NCI-H1105 treated with DMSO at 0.1 percent for 48 hours (cell line): ENCODE data around the gene ATRNL1.

Experiments
- DNase-seq: peaks from one replicate; lab custom pipeline; 2025; lab: John Stamatoyannopoulos, UW

Gene ATRNL1

DNA sequence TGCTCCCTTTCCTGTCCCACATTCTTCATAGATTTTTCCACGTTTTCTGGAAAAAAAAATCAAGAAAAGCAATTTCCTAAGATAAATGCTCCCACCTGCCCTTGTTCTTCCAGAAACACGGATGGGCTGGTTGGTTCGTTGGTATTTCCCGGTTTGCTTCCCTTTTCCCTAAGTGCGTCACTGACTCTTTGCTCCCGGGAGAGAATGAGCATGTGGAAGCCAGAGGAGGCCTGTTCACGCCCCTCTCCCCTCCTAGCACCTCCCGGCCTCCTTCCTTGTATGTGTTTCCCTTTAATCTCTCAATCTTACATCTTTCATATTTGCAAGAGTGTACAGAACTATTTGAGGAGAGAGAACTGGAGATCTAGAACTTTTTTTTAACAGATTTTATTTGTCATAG is 737.9 kb downstream of the ATRNL1 start:
- no peak for DNase-seq

GRCh38 chr10:115833119-115833518 is 740.0 kb downstream of the ATRNL1 start:
- DNase-seq, result no peak

DNA sequence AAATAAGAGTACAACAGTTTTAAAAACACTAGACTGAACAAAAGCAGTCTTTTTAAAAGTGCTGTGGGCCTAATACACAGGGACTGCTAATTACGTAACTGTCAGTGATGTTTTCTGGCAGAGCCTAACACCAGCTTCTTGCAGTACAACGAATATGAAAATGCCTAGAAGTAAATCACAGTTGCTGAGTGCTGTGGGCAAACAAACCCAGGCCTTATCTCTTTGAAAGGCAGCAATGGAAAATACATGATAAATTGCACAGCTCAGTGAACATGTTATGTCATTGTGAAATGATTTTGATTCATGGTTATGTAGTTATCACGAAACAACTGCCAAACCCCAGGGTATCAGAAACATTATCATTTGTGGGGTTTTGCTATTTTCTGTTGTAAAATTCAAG is 751.4 kb downstream of the ATRNL1 start:
- peak; percentile 1 for DNase-seq

- DNase-seq, result no peak
Measured at GRCh38 chr10:115845921-115846320, 752.8 kb downstream of the ATRNL1 start.

DNA sequence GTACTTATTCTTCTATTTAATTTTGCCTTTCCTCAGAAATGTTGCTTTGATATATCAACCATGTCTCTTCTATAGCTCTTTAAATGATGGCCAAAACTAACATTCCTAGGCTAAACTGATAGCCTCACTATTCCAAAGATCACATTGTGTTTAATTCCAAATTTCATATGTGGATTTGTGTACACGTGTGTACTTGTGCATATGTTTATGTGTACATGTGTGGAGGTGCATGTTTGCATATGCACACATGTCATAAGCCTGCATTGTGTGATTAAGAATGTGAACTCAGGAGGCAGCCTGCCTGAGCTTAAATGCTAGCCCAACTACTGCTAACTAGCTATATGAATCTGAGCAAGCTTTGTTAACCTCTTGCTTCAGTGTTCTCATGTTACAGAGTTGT is 753.4 kb downstream of the ATRNL1 start:
- no peak for DNase-seq

- DNase-seq, result peak; percentile 70
Measured at GRCh38 chr10:115849197-115849596, 756.0 kb downstream of the ATRNL1 start.

- DNase-seq, result no peak
Measured at GRCh38 chr10:115850666-115851065, 757.5 kb downstream of the ATRNL1 start.

DNA sequence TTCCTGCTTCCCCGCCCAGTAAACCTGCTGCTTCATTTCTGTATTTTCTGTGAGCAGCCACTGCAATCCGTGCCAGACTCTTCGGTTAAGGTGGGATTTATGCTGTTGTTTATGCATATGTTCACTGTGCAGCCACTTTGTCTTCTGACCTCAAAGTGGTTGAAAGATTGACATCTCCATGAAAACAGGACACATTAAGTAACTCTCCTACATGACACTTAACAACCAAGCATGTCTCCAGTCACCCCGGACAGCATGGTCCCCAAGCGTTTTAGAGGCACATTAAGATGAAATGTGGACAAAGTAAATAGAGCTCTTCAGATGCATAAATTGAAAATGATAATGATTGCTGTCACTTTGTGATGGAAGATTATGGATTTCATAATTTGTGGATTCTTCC is 758.5 kb downstream of the ATRNL1 start:
- DNase-seq, result no peak

GRCh38 chr10:115854740-115855435 is 761.7 kb downstream of the ATRNL1 start:
- no peak for DNase-seq

DNA sequence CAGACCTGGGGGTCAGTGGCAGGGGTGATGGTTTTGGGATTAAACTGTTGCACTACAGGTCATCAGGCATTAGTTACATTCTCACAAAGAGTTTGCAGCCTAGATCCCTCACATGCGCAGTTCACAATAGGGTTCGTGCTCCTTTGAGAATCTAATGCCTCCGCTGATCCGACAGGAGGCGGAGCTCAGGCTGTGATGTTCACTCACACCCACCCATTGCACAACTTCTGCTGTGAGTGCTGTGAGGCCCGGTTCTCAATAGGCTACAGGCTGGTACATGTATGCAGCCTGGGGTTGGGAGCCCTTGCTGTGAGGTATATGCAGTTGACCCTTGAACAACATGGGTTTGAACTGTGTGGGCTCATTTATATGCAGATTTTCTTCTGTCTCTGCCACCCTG is 763.4 kb downstream of the ATRNL1 start:
- DNase-seq, result no peak

- no peak for DNase-seq
Measured at GRCh38 chr10:115857856-115858255, 764.7 kb downstream of the ATRNL1 start.

DNA sequence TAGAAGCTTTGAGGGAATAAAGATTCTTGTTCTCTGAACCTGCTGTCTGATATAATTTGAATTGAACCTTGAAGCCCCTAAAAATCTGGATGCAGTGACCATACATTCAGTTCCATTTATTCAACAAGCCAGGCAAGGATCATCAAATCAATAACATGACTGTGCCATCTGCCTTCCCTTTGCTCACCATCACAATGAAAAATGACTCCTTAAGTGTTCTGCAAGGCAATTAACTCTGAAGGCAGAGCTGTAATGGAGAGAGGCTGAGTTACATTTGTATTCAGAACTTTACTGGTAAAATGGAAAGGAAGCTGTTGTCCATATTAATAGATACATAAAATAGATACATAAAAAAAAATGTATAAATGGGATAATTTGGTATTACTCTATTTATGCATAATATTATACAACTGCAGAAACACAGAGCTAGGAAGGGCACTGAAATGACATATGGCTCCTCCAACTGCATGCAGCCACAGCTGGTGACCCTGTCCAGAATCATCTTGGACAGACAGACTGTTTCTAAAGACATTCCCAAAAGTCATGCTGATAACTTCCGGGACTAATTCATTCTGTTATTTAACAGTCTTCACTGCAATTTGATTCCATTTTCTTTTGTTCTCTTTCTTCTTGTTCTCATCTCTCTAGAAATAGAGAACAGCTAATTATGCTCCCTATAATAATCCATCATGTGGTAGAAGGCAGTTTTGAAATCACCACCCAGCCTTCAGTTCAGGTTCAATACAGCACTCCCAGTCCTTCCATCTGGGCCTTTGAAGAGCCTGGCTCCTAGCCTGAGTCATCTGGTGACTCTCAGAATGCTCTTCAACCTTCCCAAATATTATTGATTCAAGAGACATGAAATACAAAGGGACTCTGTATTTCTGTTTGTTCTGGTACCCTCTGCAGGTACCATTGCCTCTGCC is 767.3 kb downstream of the ATRNL1 start:
- DNase-seq, result peak; percentile 42

DNA sequence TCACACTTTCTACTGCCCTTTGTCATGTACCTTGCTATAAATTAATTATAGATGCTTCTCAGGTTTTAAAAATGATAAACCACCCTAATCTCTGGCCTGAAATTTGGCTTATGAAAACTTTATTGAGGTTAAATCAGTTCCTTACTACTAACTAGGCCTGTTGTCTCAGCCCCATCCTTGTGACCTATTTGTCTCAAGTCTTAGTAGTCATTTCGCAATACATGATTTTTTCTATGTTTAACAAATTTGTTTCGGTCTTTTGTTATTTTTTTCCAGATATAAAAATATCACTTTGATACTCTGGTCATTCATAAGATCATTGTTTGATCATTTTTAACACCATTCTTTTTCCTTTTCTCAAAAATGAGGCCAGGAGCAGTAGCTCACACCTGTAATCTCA is 768.3 kb downstream of the ATRNL1 start:
- DNase-seq, result no peak

GRCh38 chr10:115861864-115862263 is 768.7 kb downstream of the ATRNL1 start:
- no peak for DNase-seq

GRCh38 chr10:115866174-115866573 is 773.0 kb downstream of the ATRNL1 start:
- no peak for DNase-seq

DNA sequence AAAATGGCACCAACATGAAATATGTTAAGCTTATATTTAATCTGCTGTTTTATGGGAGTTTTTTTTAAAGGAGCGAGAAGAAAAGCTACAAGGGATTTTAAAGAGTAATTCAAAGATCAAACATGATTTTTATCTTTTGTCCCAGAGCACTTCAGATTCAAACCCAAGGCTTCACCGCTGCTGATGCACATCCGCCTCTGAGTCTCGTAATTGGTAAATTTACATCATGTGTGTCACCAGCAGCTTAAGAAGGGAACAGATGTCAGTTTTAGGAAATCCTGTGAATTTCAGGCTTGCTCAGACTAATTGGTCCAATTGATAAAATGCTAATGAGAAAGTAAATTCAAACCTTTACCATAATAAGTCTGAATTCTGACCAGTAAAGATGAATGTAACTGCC is 773.5 kb downstream of the ATRNL1 start:
- no peak for DNase-seq

- no peak for DNase-seq
Measured at GRCh38 chr10:115867305-115867704, 774.1 kb downstream of the ATRNL1 start.

DNA sequence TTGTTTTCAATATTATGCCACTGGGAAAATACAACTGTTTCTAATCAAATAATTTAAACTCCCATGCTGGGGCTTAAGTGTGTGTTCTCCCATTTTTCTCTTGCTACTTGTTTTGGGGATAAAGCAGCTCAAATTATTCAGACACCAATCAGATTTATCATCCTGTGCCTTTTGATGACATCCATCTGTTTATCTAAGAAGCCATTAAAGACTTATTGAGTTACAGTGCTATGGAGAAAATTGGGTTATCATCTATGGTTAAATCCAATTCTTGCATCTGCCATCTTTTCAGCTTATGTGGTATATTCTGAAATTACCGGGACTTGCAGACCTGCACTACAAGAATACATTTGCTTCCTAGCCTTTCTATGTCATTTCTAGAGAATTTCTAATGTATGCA is 778.7 kb downstream of the ATRNL1 start:
- DNase-seq, result no peak

DNA sequence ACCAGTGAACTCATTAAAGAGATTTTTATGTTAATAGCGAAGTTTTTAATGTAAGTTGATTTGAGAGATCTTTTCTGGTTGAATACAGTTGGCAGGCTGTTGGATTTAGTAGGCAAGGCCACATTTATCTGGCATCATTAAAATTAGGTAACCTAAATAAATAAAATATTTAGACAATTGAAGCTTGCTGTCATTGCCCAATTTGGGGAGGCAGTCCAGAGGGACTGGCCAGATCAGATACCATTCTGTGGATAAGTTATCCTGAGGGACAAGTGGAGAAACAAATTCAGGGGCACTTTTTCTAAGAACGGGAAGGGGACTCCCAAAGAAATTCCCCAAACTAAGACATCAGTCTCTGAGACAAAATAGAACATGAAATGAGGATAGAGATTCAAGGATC is 782.0 kb downstream of the ATRNL1 start:
- DNase-seq, result no peak

GRCh38 chr10:115879372-115880089 is 786.4 kb downstream of the ATRNL1 start:
- DNase-seq, result no peak

DNA sequence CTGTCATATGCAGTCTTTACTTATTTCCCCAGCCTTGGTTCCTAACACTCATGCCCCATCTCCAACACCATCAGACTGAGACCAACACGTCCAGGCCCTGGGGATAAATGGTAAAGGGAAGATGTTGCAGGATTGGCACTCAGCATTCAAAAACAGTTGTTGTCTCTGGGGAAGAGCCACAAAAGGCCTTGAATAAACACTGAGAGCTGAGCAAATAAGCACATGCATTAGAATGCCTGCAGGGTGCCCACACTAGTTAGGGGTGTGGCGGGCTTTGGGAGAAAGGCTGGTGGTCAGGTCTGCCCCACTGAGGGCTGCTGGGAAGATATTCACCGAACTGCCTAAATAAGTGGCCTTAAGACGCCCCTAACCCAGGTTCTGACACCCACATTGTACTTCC is 788.9 kb downstream of the ATRNL1 start:
- DNase-seq, result no peak

- DNase-seq, result no peak
Measured at GRCh38 chr10:115883372-115883771, 790.2 kb downstream of the ATRNL1 start.

- DNase-seq, result no peak
Measured at GRCh38 chr10:115884331-115884730, 791.2 kb downstream of the ATRNL1 start.
